Measurements from ENCODE around the gene GPBAR1. TPM values are rescaled to one million over a fixed set of nuclear protein-coding genes. Genes with fewer than 3 reads are reported as not detected.
"Not testable (repeated sequence)": the region's sequence is repeated elsewhere in the genome, so short reads cannot be mapped to it uniquely, and the experiment has no call there.

The GPBAR1 gene
- total RNA-seq, 1 donor from 2014 or later = 0.54 TPM

DNA sequence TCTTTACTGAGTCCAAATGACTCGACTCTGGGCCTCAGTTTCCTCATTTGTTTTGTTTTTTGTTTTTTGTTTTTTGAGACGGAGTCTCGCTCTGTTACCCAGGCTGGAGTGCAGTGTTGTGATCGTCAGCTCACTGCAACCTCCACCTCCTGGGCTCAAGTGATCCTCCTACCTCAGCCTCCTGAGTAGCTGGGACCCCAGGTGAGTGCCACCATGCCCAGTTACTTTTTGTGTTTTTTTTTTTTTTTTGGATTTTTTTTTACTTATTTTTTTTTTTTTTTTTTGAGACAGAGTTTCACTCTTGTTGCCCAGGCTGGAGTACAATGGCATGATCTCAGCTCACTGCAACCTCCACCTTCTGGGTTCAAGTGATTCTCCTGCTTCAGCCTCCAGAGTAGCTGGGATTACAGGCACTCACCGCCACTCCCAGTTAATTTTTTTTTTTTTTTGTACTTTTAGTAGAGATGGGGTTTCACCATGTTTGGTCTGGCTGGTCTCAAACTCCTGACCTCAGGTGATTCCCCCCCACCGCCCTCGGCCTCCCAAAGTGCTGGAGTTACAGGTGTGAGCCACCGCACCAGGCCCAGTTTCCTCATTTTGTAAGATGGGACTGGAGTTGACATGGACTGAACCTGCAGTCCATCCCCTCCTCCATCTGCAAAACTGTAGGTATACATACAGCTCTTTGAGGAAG lies 12.5 kb downstream of the GPBAR1 start:
- not testable (repeated sequence) for DNase-seq (ENCODE audit: low spot score); H3K9me3 Mint-ChIP-seq; H3K27me3 Mint-ChIP-seq (ENCODE audit: insufficient read depth); H3K4me3 Mint-ChIP-seq
- intact Hi-C loops (cut with micrococcal nuclease) = loop anchor here (2.0 to 5.0 kb wide), 2 partner anchors 49 to 1269 kb away; partner anchors contain the start of genes CHPF and TMEM198
- Mint-ChIP-seq H3K27ac (peak overlapping the region; percentile 52), H3K4me1 (ENCODE audit: low read depth) (peaks cover 34% of the 10 kb centered on the region), H3K36me3 (ENCODE audit: low read depth) (peaks cover 56% of the 10 kb centered on the region)

DNA sequence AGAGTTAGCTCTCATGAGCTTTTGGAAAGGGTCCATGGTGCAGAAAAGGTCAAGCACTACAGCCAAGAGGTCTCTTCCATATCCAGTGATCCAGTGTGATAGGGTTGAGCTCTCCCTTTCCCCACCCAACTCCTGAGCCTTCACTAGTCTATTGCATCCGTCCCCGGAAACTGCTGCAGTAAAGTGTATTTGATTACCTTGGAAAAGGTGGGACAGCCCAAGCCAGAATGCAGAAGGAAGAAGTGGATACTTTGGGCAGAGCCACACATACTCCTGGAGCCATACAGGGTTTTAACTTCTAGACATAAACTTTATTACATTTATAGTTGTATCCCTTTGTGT lies 13.1 kb downstream of the GPBAR1 start:
- intact Hi-C loops (cut with micrococcal nuclease) = loop anchor here (2.0 to 5.0 kb wide), 2 partner anchors 49 to 1268 kb away; partner anchors contain the start of genes CHPF and TMEM198
- Mint-ChIP-seq H3K27me3 (ENCODE audit: insufficient read depth) (peaks cover 1% of the 10 kb centered on the region), H3K27ac (peak overlapping the region; percentile 52), H3K4me1 (ENCODE audit: low read depth) (peaks cover 34% of the 10 kb centered on the region), H3K36me3 (ENCODE audit: low read depth) (peaks cover 57% of the 10 kb centered on the region), H3K9me3 (no peaks in the 10 kb centered on the region), H3K4me3 (no peak overlapping the region)
- no peak for DNase-seq (ENCODE audit: low spot score)

DNA sequence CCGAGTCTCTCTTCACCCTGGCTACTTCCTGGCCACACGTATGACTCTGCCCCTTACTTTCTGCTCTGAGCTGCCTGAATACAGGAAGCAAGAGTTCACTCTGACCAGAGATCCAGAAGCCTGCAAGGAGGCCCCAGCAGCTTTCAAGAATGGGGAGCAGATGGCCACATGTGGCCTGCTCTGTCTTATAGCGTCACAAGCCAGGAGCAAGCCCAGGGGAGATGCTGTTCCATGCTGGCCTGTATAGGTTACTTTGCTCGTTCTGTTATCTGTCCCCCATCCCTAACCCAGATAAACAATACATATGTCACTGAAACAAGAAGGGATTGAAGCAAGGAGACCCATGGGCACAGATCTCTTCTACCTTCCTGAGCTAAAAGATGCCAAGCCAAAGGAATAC lies 13.8 kb downstream of the GPBAR1 start:
- Mint-ChIP-seq H3K4me1 (ENCODE audit: low read depth) (peaks cover 28% of the 10 kb centered on the region), H3K27me3 (ENCODE audit: insufficient read depth) (peaks cover under 1% of the 10 kb centered on the region), H3K36me3 (ENCODE audit: low read depth) (peaks cover 54% of the 10 kb centered on the region), H3K9me3 (no peaks in the 10 kb centered on the region), H3K27ac (no peak overlapping the region), H3K4me3 (no peak overlapping the region)
- DNase-seq (ENCODE audit: low spot score) = no peak
- intact Hi-C loops (cut with micrococcal nuclease) = loop anchor here (5.0 kb wide), 1 partner anchor 1268 kb away; the partner anchor contains the start of genes CHPF and TMEM198

DNA sequence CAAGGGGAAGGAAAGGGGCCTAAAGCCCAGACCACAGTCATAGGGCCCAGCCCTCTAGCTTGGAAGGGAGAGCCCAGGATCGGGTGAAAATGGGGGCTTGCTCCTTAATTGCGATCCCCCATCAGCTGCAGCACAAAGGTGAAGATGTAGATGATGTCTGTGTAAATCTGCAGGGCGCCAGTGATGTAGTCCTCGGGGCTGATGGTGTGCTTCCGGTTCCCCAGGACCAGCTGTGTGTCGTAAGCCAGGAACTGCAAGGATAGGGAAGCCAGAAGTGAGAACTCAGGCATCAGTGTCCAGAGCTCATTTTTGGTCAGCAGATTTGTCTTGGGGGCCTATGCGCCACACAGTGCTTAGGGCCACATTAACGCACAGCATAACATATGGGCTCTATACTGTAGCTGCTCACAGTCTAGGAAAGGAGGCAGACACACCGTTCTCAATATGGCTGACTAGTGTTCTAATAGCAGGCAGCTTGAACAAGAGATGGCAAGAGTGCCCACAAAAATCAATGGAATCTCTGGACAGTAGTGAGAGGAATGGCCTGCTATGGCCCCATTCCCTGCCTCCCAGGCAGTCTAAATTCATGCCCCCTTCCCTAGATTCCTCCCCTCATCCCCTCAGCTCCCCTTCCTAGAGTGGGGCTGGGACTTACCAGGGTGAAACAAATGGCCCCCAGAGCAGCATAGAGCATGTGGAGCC lies 14.7 kb downstream of the GPBAR1 start:
- no peaks in the 10 kb centered on the region for H3K9me3 Mint-ChIP-seq
- H3K27me3 Mint-ChIP-seq (ENCODE audit: insufficient read depth) = no peaks in the 10 kb centered on the region
- H3K36me3 Mint-ChIP-seq (ENCODE audit: low read depth) = peaks cover 57% of the 10 kb centered on the region
- intact Hi-C loops (cut with micrococcal nuclease) = no loop called here
- H3K27ac Mint-ChIP-seq = no peak overlapping the region
- no peak overlapping the region for H3K4me3 Mint-ChIP-seq
- peaks cover 28% of the 10 kb centered on the region for H3K4me1 Mint-ChIP-seq (ENCODE audit: low read depth)
- DNase-seq (ENCODE audit: low spot score) = no peak

DNA sequence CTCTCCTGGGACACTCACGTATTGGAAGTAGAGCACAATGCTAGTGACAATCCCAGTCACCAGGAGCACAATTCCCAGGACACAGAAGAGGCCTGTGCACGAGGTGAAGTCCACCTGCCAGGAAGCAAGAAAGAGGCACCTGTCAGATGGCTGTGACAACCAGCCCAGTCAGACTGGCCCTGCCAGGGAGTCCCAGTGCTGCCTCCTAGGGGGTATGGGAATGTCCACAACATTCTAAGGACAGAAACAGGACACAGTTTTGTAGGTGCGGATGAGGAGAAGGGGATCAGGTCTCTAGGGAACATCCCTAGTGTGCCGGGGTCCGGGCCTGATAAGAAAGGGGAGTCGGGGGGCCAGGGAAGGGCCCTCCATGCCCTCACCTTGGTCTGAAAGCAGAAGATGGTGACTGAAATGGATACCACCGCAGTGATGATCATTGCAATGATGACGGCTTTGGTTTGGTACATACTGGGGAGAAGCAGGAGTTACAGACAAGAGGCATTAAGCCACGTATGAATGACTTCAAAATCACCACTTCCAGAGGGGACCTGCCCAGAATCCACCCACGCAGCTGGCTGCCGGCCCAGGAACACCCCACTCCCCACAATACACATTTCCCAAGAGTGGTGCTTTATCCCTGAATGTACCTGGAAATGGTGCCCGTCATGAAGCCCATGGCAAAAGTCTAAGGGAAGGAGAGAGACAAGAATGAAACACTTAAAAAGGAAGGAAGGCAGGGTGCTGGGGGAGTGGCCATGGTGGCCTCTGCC lies 16.4 kb downstream of the GPBAR1 start:
- no peaks in the 10 kb centered on the region for H3K9me3 Mint-ChIP-seq
- intact Hi-C loops (cut with micrococcal nuclease) = no loop called here
- no peak for DNase-seq (ENCODE audit: low spot score)
- no peaks in the 10 kb centered on the region for H3K27me3 Mint-ChIP-seq (ENCODE audit: insufficient read depth)
- peaks cover 55% of the 10 kb centered on the region for H3K36me3 Mint-ChIP-seq (ENCODE audit: low read depth)
- no peak overlapping the region for H3K27ac Mint-ChIP-seq
- H3K4me3 Mint-ChIP-seq = no peak overlapping the region
- peaks cover 13% of the 10 kb centered on the region for H3K4me1 Mint-ChIP-seq (ENCODE audit: low read depth)

DNA sequence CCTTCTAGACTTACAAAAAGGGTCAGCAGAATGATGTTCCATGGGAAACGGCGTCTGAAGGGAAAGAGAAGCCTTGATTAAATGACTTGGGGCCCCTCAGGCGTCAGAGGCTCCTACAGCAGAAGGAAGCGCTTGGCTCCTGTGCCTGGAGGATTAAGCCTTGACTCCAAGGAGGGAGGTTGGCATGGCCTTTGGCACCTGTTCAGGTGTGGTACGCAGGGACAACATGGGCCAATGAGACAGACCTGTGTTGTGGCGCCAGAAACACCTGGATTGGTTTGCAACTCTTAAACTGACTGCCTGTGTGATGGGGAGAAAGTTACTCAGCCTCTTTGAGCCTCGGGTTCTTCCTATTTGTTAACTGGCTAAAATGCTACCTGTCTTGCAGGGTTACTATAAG lies 17.1 kb downstream of the GPBAR1 start:
- H3K27ac Mint-ChIP-seq = no peak overlapping the region
- peaks cover 9% of the 10 kb centered on the region for H3K4me1 Mint-ChIP-seq (ENCODE audit: low read depth)
- intact Hi-C loops (cut with micrococcal nuclease) = no loop called here
- no peaks in the 10 kb centered on the region for H3K27me3 Mint-ChIP-seq (ENCODE audit: insufficient read depth)
- no peak overlapping the region for H3K4me3 Mint-ChIP-seq
- peaks cover 53% of the 10 kb centered on the region for H3K36me3 Mint-ChIP-seq (ENCODE audit: low read depth)
- DNase-seq (ENCODE audit: low spot score) = no peak
- no peaks in the 10 kb centered on the region for H3K9me3 Mint-ChIP-seq

DNA sequence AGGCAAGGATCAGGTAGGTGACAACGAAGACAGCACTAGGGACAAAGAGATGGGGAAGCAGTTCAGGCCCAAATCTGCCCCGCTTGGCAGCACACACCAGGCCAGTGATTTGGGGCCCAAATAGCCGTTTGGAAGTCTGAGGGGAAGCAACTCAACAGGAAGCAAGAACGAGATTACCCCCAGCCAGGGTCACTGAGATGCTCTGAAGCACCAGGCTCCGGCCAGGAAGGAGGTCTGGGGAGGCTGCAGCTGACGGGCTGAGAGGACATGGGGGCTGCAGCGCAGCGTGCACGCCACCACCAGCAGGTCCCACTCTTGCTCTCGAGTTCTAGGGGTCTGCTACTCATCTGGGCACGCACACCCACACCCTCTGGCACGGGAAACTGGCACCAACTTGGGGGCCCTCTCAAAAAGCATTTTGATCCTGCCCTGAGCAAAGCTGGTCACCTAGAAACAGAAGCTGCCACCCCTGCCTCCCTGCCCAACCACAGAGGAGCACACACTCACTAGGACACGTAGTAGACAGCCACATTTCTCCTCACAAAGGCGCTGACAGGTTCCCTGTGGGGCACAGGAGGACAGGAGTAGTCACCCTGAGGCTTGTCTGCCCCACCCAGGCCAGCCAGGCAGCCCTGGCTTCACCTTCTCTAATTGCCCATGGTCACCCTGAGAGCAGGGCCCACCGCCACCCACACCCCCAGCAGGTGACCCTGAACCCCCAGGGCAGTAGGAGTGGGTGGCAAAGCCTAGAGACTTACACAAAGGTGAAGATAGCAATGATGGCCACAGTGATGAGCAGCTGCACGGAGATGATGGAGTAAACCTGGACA lies 17.9 kb downstream of the GPBAR1 start:
- H3K4me1 Mint-ChIP-seq (ENCODE audit: low read depth) = peaks cover 7% of the 10 kb centered on the region
- no peak for DNase-seq (ENCODE audit: low spot score)
- no peak overlapping the region for H3K27ac Mint-ChIP-seq
- peaks cover 52% of the 10 kb centered on the region for H3K36me3 Mint-ChIP-seq (ENCODE audit: low read depth)
- intact Hi-C loops (cut with micrococcal nuclease) = no loop called here
- H3K9me3 Mint-ChIP-seq = no peaks in the 10 kb centered on the region
- no peak overlapping the region for H3K4me3 Mint-ChIP-seq
- no peaks in the 10 kb centered on the region for H3K27me3 Mint-ChIP-seq (ENCODE audit: insufficient read depth)

DNA sequence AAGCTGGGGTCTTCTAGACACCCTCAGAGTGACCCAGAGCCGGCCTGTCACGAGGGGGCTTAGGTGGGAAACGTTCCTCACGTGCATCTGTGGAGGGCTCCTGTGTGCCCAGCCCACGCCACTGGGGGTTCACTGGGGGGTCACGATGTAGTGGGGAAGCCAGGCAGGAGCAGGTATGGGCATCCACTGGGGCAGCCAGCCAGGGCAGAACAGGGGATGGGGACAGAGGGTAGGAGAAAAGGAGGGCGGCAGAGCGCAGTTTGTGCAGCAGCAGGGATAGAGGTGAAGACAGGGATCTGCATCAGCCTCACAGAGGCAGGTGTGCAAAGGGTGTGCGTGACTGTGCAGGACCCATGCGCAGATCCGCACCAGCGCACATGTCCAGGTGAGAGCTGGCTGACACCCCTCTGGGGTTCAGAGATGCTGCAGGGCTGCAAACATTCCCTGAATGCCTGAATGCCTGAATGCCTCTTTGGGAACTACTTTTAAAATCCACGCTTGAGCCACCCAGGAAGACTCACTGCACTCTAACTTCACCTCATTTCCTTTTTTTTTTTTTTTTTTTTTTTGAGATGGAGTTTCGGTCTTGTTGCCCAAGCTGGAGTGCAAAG lies 19.6 kb downstream of the GPBAR1 start:
- H3K4me1 Mint-ChIP-seq (ENCODE audit: low read depth) = peaks cover 21% of the 10 kb centered on the region
- no peaks in the 10 kb centered on the region for H3K27me3 Mint-ChIP-seq (ENCODE audit: insufficient read depth)
- H3K27ac Mint-ChIP-seq = no peak overlapping the region
- H3K36me3 Mint-ChIP-seq (ENCODE audit: low read depth) = peaks cover 43% of the 10 kb centered on the region
- H3K9me3 Mint-ChIP-seq = no peaks in the 10 kb centered on the region
- no peak overlapping the region for H3K4me3 Mint-ChIP-seq
- DNase-seq (ENCODE audit: low spot score) = no peak
- intact Hi-C loops (cut with micrococcal nuclease) = loop anchor here (10.0 kb wide), 1 partner anchor 614 kb away; no protein-coding TSS in a partner anchor

DNA sequence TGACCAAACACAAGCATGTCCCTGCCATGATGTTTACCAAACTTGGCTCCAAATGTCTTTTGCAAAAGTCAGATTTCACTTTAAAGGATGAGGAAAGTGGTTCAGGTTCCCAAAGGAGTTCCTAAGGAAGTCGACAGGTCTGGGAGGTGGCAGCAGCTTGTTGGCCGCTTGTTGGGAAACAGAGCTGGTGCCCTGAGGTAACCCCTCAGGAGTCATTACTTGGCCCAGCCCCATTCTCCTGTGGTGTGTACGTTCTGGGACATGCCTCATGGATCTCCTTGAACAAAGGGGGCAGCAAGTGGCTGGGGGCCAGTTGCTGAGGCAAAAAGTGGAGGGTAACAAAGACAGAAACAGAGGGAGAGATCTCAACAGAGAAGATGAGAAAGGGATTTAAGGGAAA lies 20.6 kb downstream of the GPBAR1 start:
- Mint-ChIP-seq H3K4me3 (no peak overlapping the region), H3K9me3 (no peaks in the 10 kb centered on the region), H3K36me3 (ENCODE audit: low read depth) (peaks cover 37% of the 10 kb centered on the region), H3K4me1 (ENCODE audit: low read depth) (peaks cover 32% of the 10 kb centered on the region), H3K27me3 (ENCODE audit: insufficient read depth) (no peaks in the 10 kb centered on the region), H3K27ac (peak overlapping the region; percentile 31)
- no peak for DNase-seq (ENCODE audit: low spot score)
- intact Hi-C loops (cut with micrococcal nuclease) = loop anchor here (10.0 kb wide), 1 partner anchor 613 kb away; no protein-coding TSS in a partner anchor

DNA sequence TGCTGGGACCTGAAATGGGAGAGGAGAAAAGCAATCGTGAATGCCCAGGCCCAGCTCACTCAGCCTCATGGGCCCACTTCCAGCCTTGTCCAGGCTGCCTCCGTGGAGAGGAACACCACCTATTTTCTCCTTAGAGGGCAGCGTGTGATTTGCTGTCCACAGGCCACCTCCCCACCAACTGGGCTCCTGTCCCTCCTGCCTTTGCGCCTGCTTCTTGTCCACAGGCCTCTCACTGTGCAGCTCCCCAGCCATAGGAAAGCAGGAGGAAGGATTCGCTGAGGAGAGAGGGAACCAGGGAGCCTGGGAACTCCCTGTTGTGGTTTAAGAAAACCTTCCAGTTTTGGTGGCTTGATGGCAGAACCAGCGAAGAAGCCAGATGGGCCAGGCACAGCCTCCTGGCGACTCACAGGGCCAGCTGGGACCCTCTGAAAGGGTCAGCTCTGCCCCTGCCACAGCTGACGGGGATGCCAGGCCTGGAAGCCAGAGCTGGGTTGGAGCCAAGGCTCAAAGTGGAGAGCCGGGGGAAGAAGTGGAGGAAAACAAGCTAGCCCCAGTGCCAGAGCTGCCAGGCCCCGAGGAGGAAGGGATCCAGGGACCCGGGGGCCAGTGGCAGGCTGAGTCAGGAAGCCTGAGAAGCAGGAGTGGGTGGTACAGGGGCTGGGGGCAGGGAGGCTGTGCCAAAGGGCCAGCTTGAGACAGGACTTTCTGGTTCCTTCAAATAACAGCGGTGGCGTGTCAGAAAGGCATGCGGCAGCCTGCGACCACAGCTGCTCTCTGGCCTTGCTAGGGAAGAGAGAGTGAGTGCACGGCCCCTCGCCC lies 21.6 kb downstream of the GPBAR1 start:
- no peaks in the 10 kb centered on the region for H3K9me3 Mint-ChIP-seq
- intact Hi-C loops (cut with micrococcal nuclease) = loop anchor here (10.0 kb wide), 1 partner anchor 612 kb away; no protein-coding TSS in a partner anchor
- peaks cover 40% of the 10 kb centered on the region for H3K4me1 Mint-ChIP-seq (ENCODE audit: low read depth)
- H3K27me3 Mint-ChIP-seq (ENCODE audit: insufficient read depth) = no peaks in the 10 kb centered on the region
- H3K27ac Mint-ChIP-seq = peak overlapping the region; percentile 29
- no peak overlapping the region for H3K4me3 Mint-ChIP-seq
- peaks cover 30% of the 10 kb centered on the region for H3K36me3 Mint-ChIP-seq (ENCODE audit: low read depth)
- no peak for DNase-seq (ENCODE audit: low spot score)

DNA sequence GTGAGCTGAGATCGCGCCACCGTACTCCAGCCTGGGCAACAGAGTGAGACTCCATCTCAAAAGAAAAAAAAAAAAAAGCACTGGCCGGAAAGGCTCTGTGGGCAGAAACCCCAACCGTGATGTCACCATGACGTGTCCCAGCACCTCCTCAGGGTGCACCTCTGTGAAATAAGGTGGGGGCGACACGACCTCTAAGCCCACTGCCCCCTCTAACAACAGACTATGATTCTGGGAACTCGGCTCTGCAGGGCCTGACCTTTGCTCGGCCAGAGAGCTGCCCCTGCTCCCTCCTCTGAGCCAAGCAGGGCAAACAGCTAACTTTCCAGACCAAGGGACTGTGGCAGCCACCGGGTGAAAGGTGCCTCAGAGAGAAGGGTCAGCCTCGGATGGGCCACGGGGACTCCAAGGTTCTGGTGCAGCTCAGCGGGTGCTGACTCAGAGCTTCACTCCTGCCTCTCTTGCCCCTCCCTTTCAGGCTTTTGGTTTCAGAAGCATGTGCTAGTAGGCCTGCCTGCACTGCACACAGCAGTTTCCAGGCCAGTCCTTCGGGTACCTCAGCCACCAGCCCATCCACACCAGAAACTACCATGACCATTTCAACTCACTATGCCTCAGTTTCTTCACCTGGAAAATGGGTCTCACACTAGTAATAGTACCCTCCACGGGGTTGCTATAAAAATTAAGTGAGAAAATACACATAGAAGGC lies 23.4 kb downstream of the GPBAR1 start:
- peak overlapping the region; percentile 94 for H3K4me3 Mint-ChIP-seq
- peaks cover 55% of the 10 kb centered on the region for H3K4me1 Mint-ChIP-seq (ENCODE audit: low read depth)
- peak; percentile 55 for DNase-seq (ENCODE audit: low spot score)
- H3K9me3 Mint-ChIP-seq = no peaks in the 10 kb centered on the region
- H3K27me3 Mint-ChIP-seq (ENCODE audit: insufficient read depth) = no peaks in the 10 kb centered on the region
- H3K27ac Mint-ChIP-seq = peak overlapping the region; percentile 99
- peaks cover 30% of the 10 kb centered on the region for H3K36me3 Mint-ChIP-seq (ENCODE audit: low read depth)
- intact Hi-C loops (cut with micrococcal nuclease) = loop anchor here (1.0 to 10.0 kb wide), 2 partner anchors 8 to 611 kb away; partner anchors contain the start of gene TMBIM1
